ENCODE results near the gene LPIN1.
"Not testable (repeated sequence)": the region's sequence is repeated elsewhere in the genome, so short reads cannot be mapped to it uniquely, and the experiment has no call there.

LPIN1 gene

GRCh38 chr2:11842336-11842735 lies 95.9 kb downstream of the LPIN1 start:
- Mint-ChIP-seq H3K36me3 (ENCODE audit: low read depth) (no peaks in the 10 kb centered on the region), H3K27me3 (peaks cover 9% of the 10 kb centered on the region), H3K27ac (no peak overlapping the region), H3K9me3 (peaks cover 4% of the 10 kb centered on the region), H3K4me3 (no peak overlapping the region), H3K4me1 (peaks cover 4% of the 10 kb centered on the region)
- DNase-seq (no peak), ATAC-seq (no peak)

DNA sequence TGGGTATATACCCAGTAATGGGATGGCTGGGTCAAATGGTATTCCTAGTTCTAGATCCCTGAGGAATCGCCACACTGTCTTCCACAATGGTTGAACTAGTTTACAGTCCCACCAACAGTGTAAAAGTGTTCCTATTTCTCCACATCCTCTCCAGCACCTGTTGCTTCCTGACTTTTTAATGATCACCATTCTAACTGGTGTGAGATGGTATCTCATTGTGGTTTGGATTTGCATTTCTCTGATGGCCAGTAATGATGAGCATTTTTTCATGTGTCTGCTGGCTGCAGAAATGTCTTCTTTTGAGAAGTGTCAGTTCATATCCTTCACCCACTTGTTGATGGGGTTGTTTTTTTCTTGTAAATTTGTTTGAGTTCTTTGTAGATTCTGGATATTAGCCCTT lies 98.4 kb downstream of the LPIN1 start:
- not testable (repeated sequence) for DNase-seq; H3K4me3 Mint-ChIP-seq; H3K27ac Mint-ChIP-seq; ATAC-seq; H3K36me3 Mint-ChIP-seq (ENCODE audit: low read depth); H3K27me3 Mint-ChIP-seq; H3K4me1 Mint-ChIP-seq
- peaks cover 14% of the 10 kb centered on the region for H3K9me3 Mint-ChIP-seq

DNA sequence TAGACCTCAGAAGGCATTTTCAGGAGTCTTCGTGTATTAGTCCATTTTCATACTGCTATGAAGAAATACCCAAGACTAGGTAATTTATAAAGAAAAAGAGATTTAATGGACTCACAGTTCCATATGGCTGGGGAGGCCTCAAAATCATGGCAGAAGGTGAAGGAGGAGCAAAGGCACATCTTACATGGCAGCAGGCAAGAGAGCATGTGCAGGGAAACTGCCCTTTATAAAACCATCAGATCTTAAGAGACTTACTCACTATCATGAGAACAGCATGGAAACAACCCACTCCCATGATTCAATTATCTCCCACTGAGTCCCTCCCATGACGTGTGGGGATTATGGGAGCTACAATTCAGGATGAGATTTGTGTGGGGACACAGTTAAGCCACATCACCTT lies 101.5 kb downstream of the LPIN1 start:
- H3K36me3 Mint-ChIP-seq (ENCODE audit: low read depth); DNase-seq; H3K4me3 Mint-ChIP-seq; H3K27ac Mint-ChIP-seq; H3K4me1 Mint-ChIP-seq; H3K27me3 Mint-ChIP-seq; ATAC-seq: not testable (repeated sequence)
- H3K9me3 Mint-ChIP-seq, result peaks cover 14% of the 10 kb centered on the region

DNA sequence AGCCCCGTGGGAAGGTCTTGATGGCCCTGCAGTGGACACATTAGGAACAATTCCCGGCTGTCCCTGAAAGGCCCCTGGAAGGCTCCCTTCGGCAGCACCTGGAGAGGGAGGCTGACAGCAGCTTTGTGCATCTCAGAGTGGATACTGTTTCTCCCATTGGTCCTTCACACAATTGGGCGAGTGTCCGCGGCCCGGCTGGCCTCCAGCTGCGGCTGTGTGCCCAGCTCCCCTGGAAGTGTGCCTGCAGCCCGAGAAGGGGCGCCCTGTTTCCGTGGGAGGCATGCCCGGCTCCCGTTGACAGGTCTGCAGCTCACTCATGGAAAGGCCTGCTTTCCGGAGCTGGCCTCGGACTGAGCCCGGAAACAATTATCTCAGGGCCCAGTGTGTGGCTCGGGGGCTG lies 103.7 kb downstream of the LPIN1 start:
- H3K4me3 Mint-ChIP-seq, result no peak overlapping the region
- no peak overlapping the region for H3K27ac Mint-ChIP-seq
- peaks cover 6% of the 10 kb centered on the region for H3K36me3 Mint-ChIP-seq (ENCODE audit: low read depth)
- peaks cover 14% of the 10 kb centered on the region for H3K9me3 Mint-ChIP-seq
- H3K4me1 Mint-ChIP-seq, result peaks cover 2% of the 10 kb centered on the region
- ATAC-seq (no peak), DNase-seq (no peak)
- H3K27me3 Mint-ChIP-seq, result no peaks in the 10 kb centered on the region

DNA sequence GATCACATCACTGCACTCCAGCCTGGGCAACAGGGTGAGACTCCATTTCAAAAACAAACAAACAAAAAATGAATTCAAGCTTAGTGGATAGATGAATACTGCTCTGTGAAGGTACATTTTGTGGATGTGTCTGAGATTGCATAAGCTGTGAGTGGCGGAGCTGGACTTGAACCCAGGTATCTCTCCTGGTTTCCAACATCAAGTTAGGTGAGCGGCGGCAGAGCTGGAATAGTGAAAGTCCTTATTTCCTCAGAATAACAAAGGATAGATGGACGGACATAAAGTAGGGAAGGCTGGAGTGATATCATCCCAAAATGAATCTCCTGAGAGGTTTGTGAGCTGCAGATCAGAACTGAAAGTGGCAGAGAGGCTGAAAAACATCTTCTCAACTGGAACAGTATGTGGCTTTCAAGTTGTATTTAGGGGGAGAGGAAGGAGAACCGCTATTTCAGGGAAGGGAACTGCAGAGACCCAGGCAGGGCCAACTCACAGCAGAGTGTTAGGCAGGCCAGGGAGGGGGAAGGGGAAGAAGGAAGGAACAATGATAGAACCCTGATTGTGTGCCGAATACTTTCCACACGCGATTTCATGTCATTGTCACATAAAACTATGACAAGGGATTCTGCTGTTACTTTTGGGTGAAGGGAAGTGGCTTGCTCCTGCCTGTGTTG lies 106.2 kb downstream of the LPIN1 start:
- H3K27me3 Mint-ChIP-seq, result no peaks in the 10 kb centered on the region
- H3K36me3 Mint-ChIP-seq (ENCODE audit: low read depth), result peaks cover 4% of the 10 kb centered on the region
- peaks cover 6% of the 10 kb centered on the region for H3K9me3 Mint-ChIP-seq
- no peak overlapping the region for H3K4me3 Mint-ChIP-seq
- no peak for DNase-seq
- no peak overlapping the region for H3K27ac Mint-ChIP-seq
- ATAC-seq, result no peak
- H3K4me1 Mint-ChIP-seq, result peaks cover 10% of the 10 kb centered on the region

- no peak overlapping the region for H3K4me3 Mint-ChIP-seq
- H3K4me1 Mint-ChIP-seq, result peaks cover 10% of the 10 kb centered on the region
- DNase-seq (no peak), ATAC-seq (no peak)
- H3K27ac Mint-ChIP-seq, result no peak overlapping the region
- no peaks in the 10 kb centered on the region for H3K27me3 Mint-ChIP-seq
- H3K9me3 Mint-ChIP-seq, result peaks cover 5% of the 10 kb centered on the region
- H3K36me3 Mint-ChIP-seq (ENCODE audit: low read depth), result peaks cover 2% of the 10 kb centered on the region
These were observed 106.8 kb downstream of the LPIN1 start for GRCh38 chr2:11853197-11853588.

DNA sequence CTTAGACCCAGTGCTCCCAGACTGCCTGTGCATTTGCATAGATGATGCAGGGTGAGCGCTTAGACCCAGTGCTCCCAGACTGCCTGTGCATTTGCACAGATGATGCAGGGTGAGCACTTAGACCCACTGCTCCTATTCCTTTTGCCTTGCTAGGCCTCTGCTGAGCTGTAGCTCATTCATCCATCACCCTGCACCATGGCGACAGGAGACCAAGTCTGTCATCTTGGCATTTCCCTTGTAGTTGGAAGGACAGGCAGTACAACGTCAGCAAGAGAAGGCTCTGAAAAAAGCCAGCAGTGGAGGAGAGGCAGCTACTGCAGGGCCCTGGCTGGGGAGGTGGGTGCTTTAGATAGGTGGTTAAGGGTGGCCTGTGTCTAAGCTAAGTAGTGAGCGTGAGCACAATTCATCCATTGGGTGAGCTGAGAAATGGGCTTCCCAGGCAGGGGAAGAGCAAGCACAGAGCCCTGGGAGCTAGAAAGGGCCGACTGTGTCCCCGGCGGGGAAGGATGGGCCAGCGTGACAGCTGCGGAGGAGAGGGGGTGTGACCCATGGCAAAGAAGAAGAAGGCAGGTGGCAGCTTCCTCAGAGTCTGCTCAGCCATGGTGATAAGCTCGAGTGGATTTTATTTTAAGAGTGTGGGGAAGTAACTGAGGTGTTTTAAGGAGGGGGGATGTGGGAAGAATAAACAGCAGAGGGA lies 108.8 kb downstream of the LPIN1 start:
- DNase-seq, result no peak
- Mint-ChIP-seq H3K27ac (no peak overlapping the region), H3K36me3 (ENCODE audit: low read depth) (no peaks in the 10 kb centered on the region), H3K27me3 (no peaks in the 10 kb centered on the region), H3K4me1 (peaks cover 10% of the 10 kb centered on the region), H3K4me3 (no peak overlapping the region), H3K9me3 (peaks cover 13% of the 10 kb centered on the region)
- no peak for ATAC-seq

DNA sequence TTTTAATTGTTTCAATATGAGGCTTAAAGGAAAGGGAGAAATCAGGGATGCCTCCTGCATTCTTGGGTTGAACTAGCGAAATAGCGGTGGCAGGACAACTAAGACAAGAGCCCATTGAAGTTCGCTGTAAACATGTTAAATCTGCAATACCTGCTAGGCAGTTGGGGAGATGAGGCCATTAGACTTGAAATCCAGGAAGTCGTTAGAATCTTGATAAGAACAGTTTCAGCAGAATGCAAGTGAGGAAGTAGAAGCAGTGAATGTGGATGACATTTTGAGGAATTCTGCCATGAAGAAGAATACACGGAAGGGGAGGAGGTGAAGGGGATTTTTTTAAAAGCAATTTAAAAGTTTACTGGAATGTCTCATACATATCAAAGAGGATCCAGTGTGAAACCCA lies 109.7 kb downstream of the LPIN1 start:
- H3K27ac Mint-ChIP-seq, result no peak overlapping the region
- DNase-seq (no peak), ATAC-seq (no peak)
- no peaks in the 10 kb centered on the region for H3K27me3 Mint-ChIP-seq
- no peak overlapping the region for H3K4me3 Mint-ChIP-seq
- peaks cover 13% of the 10 kb centered on the region for H3K9me3 Mint-ChIP-seq
- no peaks in the 10 kb centered on the region for H3K36me3 Mint-ChIP-seq (ENCODE audit: low read depth)
- peaks cover 10% of the 10 kb centered on the region for H3K4me1 Mint-ChIP-seq

DNA sequence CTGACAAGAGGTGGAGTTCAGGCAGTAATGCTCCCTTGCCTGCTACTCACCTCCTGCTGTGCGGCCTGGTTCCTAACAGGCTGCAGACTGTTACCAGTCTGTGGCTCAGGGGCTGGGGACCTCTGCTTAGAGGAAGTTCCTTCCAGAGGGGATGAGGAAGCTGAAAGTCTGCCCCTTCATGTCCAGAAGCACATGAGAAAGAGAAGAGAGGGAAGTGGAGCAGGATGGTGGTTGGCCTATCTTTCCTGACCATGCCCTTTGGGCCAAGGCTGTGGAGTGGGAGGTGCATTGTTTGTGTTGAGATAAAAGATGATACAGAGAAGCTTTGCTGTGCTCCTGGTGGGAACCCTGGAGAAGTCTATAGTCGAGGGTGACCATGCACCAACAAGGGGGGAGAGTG lies 112.5 kb downstream of the LPIN1 start:
- no peaks in the 10 kb centered on the region for H3K36me3 Mint-ChIP-seq (ENCODE audit: low read depth)
- DNase-seq, result no peak
- H3K27ac Mint-ChIP-seq, result no peak overlapping the region
- H3K9me3 Mint-ChIP-seq, result peaks cover 13% of the 10 kb centered on the region
- no peak for ATAC-seq
- peaks cover 21% of the 10 kb centered on the region for H3K4me1 Mint-ChIP-seq
- H3K4me3 Mint-ChIP-seq, result no peak overlapping the region
- H3K27me3 Mint-ChIP-seq, result peaks cover 7% of the 10 kb centered on the region

DNA sequence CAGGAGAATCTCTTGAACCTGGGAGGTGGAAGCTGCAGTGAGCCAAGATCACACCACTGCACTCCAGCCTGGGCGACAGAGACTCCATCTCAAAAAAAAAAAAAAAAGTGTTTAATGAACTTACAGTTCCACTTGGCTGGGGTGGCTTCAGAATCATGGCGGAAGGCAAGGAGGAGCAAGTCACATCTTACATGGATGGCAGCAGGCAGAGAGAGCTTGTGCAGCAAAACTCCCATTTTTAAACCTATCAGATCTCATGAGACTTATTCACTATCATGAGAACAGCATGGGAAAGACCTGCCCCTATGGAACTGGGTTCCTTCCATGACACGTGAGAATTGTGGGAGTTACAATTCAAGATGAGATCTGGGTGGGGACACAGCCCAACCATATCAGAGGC lies 113.5 kb downstream of the LPIN1 start:
- H3K4me1 Mint-ChIP-seq, result peaks cover 29% of the 10 kb centered on the region
- H3K9me3 Mint-ChIP-seq, result peaks cover 13% of the 10 kb centered on the region
- not testable (repeated sequence) for ATAC-seq; H3K36me3 Mint-ChIP-seq (ENCODE audit: low read depth); H3K27me3 Mint-ChIP-seq; H3K27ac Mint-ChIP-seq; DNase-seq; H3K4me3 Mint-ChIP-seq

DNA sequence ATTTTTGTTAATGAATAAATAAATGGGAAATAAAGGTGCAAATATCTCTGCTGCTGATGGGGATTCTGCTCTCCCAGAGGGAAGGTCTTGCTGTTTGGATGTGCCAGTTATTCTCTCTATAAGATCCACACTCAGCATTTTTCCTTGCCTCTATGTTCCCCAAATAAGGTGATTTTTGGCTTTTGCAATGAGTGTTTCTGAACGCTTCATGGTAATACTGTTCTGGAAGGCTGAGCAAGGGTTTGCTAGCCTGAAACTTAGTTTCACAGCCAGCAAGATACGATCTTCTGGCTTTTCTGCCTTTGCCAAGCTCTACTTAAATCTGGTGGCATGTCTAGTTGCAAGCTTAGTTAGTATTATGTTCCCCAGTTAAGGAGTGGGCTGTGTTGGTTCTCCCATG lies 114.6 kb downstream of the LPIN1 start:
- Mint-ChIP-seq H3K4me3 (no peak overlapping the region), H3K36me3 (ENCODE audit: low read depth) (no peaks in the 10 kb centered on the region), H3K27me3 (peaks cover 7% of the 10 kb centered on the region), H3K27ac (no peak overlapping the region), H3K9me3 (peaks cover 13% of the 10 kb centered on the region), H3K4me1 (peaks cover 33% of the 10 kb centered on the region)
- ATAC-seq, result no peak
- no peak for DNase-seq

GRCh38 chr2:11862049-11862448 lies 115.6 kb downstream of the LPIN1 start:
- Mint-ChIP-seq H3K27ac (no peak overlapping the region), H3K36me3 (ENCODE audit: low read depth) (no peaks in the 10 kb centered on the region), H3K9me3 (peaks cover 13% of the 10 kb centered on the region), H3K4me3 (no peak overlapping the region), H3K27me3 (peaks cover 7% of the 10 kb centered on the region), H3K4me1 (peaks cover 41% of the 10 kb centered on the region)
- DNase-seq (no peak), ATAC-seq (no peak)

DNA sequence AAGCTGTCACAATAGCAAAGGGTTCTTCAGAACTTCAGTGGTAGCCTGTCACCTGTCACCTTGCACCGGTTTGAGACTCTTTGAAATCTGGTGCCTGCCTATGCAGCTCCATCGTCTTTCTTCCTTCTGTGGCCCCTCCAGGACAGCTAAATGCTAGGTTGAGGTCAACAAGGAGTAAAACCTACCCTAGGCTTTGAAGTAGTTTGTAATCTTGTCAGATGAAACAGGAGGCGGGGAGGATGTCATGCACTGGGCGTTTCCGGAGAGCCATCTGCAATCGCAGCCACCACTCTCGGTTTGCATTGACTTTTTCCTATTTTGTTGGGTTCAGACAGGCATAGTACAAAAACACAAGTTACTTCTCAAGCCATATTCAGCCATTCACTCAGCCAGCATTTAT lies 116.7 kb downstream of the LPIN1 start:
- H3K4me3 Mint-ChIP-seq, result no peak overlapping the region
- H3K4me1 Mint-ChIP-seq, result peaks cover 44% of the 10 kb centered on the region
- ATAC-seq (no peak), DNase-seq (no peak)
- H3K27me3 Mint-ChIP-seq, result peaks cover 7% of the 10 kb centered on the region
- H3K36me3 Mint-ChIP-seq (ENCODE audit: low read depth), result no peaks in the 10 kb centered on the region
- peaks cover 10% of the 10 kb centered on the region for H3K9me3 Mint-ChIP-seq
- H3K27ac Mint-ChIP-seq, result no peak overlapping the region

DNA sequence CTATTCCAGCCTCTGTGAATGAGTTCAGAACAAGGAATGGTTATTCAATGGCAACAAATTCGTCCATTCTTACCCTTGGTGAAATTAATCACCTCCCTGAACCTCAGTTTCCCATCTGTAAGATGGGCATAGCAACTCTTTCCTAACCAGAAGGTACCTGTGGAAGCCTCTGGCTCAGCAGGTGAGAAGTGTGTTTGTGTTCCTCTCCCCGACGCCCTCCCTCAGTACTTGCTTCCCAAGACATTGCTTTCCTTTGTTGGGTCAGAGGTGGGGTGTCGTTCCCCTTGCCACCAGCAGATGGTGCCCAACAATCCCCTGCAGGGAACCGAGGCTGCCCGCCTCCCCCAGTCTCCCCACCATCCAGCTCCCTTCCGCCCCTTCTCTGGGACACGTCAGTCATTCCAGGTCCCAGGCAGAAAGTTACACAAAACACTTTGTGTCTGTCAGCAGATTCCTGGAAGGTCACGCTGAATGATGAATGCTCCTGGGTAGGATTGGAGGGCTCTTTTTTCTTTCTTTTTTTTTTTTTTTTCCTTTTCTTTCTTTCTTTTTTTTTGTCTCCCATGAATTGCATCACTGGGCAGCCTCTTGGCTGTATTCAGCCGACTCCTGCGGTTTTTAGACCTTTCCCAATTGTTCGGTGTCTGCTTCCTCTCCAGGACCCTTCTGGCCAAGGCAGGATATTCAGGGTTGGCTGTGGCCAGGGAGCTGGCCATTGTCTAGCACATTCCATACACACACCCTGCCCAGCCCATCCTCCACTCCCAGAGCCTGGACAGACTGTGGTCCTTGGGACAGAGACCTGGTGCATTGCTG lies 117.3 kb downstream of the LPIN1 start:
- ATAC-seq, result peak; percentile 74
- DNase-seq, result peak; percentile 80
- Mint-ChIP-seq H3K9me3 (peaks cover 9% of the 10 kb centered on the region), H3K36me3 (ENCODE audit: low read depth) (no peaks in the 10 kb centered on the region), H3K27ac (peak overlapping the region; percentile 44), H3K27me3 (peaks cover 7% of the 10 kb centered on the region), H3K4me1 (peaks cover 44% of the 10 kb centered on the region), H3K4me3 (peak overlapping the region; percentile 28)

DNA sequence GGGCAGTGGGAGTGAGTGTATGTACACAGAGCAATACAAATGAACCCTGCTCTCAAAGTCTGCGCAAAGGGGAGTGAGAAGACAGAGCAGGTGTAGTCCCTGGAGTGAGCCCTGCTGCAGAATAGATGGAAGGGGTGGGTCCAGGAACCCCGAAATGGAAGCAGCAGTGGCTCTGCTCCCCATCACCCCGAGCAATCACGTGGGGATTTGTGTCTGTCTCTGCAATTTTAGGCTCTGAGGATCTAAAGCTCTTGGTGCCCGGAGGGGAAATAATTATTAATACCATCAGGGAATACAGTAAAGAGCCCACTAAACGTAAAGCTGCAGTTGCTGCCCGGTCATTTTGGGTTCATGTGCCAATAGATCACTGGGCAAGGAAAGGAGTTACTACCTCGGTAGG lies 118.3 kb downstream of the LPIN1 start:
- DNase-seq, result no peak
- ATAC-seq, result no peak
- peaks cover 7% of the 10 kb centered on the region for H3K27me3 Mint-ChIP-seq
- no peak overlapping the region for H3K27ac Mint-ChIP-seq
- peaks cover 44% of the 10 kb centered on the region for H3K4me1 Mint-ChIP-seq
- H3K9me3 Mint-ChIP-seq, result no peaks in the 10 kb centered on the region
- no peaks in the 10 kb centered on the region for H3K36me3 Mint-ChIP-seq (ENCODE audit: low read depth)
- no peak overlapping the region for H3K4me3 Mint-ChIP-seq
